GM10248 (cell line): ENCODE data around the gene KIF26B.

ENCODE experiments used
- CTCF ChIA-PET: fragments of 300-600 bp; sonication (Branson Sonifier 250); formaldehyde crosslinking; extraction: SDS; loops from one replicate; lab custom pipeline; 2021; ENCODE audit warnings: antibody characterized with exemption; lab: Yijun Ruan, JAX
- POLR2A ChIA-PET: fragments of 350-650 bp; sonication (Branson Sonifier 250); formaldehyde crosslinking; extraction: SDS; loops from one replicate; lab custom pipeline; 2020; ENCODE audit warnings: antibody characterized with exemption; lab: Yijun Ruan, JAX
- DNase-seq: peaks from one replicate; pipeline ENCODE4 v3.0.0; 2012; ENCODE audit errors: extremely low spot score
- TF ChIP-seq, protein P1 (sequence below): IDR thresholded peaks from 2 replicates; pipeline ENCODE4 v1.5.1; 2012; ENCODE audit warnings: mild to moderate bottlenecking, low read depth; ENCODE audit errors: extremely low read depth, missing control alignments, control extremely low read depth

Gene KIF26B

DNA sequence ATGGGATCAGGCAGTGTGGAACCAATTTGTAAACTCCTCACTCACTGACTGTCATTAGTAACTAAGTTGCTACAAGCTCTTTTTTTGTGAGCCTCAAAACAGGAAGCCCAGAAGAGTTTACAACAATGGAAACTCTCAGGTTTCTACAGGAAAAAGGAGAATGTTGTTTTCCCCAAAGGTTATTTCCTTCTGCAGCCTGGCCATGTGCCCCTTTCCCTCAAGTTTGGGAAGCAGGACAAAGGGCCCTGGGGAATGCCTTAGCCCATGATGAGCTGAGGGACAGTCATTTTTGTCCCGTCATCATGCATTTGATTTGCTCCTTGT is 395.9 kb downstream of the KIF26B start:
- POLR2A ChIA-PET = no interaction called here

DNA sequence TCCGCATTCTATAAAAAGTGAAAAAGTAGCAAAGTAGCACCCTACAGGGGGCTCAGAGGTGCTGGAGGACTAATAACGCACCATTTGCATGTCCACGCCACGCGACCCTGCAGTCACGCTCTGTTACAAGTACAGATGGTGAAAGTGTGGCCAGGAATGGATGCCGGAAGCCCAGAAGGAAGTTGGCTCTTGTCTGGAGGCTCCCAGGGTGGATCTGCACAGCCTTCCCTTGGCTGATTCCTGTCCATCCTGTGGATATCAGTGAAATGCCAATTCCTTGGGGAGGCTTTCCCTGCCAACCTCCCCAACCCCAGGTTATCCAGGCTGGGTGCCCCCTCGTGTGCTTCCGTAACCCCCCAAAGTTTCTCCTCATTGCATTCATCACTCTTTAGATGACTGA is 396.8 kb downstream of the KIF26B start:
- no peak for DNase-seq
- CTCF ChIA-PET = no interaction called here
- TF ChIP-seq, protein P1, sequence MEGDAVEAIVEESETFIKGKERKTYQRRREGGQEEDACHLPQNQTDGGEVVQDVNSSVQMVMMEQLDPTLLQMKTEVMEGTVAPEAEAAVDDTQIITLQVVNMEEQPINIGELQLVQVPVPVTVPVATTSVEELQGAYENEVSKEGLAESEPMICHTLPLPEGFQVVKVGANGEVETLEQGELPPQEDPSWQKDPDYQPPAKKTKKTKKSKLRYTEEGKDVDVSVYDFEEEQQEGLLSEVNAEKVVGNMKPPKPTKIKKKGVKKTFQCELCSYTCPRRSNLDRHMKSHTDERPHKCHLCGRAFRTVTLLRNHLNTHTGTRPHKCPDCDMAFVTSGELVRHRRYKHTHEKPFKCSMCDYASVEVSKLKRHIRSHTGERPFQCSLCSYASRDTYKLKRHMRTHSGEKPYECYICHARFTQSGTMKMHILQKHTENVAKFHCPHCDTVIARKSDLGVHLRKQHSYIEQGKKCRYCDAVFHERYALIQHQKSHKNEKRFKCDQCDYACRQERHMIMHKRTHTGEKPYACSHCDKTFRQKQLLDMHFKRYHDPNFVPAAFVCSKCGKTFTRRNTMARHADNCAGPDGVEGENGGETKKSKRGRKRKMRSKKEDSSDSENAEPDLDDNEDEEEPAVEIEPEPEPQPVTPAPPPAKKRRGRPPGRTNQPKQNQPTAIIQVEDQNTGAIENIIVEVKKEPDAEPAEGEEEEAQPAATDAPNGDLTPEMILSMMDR = no peak
- POLR2A ChIA-PET = no interaction called here

More for the DNA sequence above, 395.9 kb downstream of the KIF26B start:
- TF ChIP-seq, protein P1 = no peak
- no peak for DNase-seq
- CTCF ChIA-PET = interaction anchor here (1.4 kb wide), 1 partner anchor 15 kb away, joined by 3 read pairs; no protein-coding TSS in a partner anchor

DNA sequence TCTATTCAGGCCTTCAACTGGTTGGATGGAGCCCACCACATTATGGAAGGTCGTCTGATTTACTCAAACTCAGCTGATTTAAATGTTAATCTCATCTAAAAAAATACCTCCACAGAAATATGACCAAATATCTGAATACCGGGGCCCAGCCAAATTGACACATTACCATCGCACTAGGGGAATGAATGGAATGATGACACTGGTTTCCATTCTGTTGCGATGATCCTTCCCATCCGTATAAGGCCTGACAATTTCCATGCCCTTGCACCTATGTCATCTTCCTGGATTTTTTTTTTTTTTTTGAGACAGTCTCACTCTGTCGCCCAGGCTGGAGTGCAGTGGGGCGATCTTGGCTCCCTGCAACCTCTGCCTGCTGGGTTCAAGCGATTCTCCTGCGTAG is 397.5 kb downstream of the KIF26B start:
- ChIA-PET POLR2A (no interaction called here), CTCF (no interaction called here)
- DNase-seq = no peak
- TF ChIP-seq, protein P1 = no peak

DNA sequence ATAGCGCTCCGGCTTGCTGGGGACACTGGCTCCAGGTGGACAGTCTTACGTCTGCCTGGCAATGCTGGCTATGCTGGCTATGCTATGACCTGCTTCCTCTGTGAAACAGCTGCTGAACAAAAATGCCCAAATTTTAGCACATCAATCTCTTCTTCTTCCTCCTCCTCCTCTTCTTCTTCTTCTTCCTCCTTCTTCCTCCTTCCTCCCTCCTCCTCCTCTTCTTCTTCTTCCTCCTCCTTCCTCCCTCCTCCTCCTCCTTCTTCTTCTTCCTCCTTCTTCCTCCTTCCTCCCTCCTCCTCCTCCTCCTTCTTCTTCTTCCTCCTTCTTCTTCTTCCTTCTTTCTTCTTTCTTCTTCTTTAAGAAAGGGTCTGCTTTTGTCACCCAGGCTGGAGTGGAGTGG is 401.3 kb downstream of the KIF26B start:
- CTCF ChIA-PET = no interaction called here
- no peak for DNase-seq
- TF ChIP-seq, protein P1 = no peak
- POLR2A ChIA-PET = no interaction called here

DNA sequence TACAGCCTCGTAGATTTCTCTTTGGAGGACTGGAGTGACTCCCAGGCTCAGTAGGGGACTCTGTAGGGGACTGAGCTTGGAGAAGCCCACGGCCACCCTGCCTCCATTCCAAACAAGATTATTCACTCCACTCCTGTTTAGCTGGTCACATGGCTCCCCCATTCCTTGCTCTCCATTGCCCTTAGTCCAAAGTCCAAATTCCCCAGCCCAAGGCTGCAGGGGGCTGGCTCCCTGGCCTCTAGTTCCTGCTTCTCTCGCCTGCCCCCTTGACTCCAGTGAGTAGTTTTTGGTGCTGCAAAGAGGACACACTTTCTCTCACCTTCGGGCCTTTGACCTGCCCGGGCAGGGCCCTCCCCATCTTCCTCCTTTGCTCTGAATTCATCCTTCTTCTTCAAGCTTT is 403.3 kb downstream of the KIF26B start:
- no peak for DNase-seq
- CTCF ChIA-PET = interaction anchor here (1.6 kb wide), 1 partner anchor 22 kb away, joined by 4 read pairs; no protein-coding TSS in a partner anchor
- POLR2A ChIA-PET = no interaction called here
- TF ChIP-seq, protein P1 = no peak

DNA sequence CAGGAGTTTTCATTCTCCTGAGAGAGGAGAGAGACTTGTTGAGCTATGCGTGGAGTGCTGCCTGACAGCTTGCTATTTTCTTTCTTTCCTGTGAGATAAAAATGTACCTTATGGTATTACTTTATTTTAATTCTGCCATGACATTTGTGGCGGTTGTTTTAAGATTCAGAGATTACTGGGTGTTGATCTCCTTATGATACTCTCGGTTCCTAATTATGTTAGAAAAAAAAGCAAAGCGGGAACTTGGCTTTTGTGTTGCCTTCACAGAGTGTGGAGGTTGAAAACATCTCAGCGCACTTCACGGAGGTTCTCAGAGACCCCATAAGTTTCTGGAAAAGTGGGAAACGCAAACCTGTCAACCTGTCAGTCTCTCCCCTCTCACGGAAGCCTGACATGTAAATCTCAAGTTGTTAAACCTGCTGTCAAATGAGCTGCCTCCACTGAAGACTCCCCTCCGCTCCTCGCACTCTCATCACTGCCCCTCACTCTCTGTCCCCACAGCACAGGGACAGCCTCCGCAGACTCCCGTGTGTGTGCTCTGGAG is 405.6 kb downstream of the KIF26B start:
- DNase-seq = no peak
- TF ChIP-seq, protein P1 = no peak
- ChIA-PET POLR2A (no interaction called here), CTCF (no interaction called here)
